Activated CD8-positive, alpha-beta memory T cell treated with anti-CD3 and anti-CD28 coated beads, Interleukin-2, amount 50 U/mL, for 48 hours (primary cell): ENCODE measurements around the gene PLEKHM2.
A peak's percentile ranks its signal among the peaks of the same experiment; 100 is the strongest.

Experiments
- DNase-seq: peaks from one replicate; pipeline ENCODE4 v3.0.0-alpha.2; 2020

The PLEKHM2 gene

DNA sequence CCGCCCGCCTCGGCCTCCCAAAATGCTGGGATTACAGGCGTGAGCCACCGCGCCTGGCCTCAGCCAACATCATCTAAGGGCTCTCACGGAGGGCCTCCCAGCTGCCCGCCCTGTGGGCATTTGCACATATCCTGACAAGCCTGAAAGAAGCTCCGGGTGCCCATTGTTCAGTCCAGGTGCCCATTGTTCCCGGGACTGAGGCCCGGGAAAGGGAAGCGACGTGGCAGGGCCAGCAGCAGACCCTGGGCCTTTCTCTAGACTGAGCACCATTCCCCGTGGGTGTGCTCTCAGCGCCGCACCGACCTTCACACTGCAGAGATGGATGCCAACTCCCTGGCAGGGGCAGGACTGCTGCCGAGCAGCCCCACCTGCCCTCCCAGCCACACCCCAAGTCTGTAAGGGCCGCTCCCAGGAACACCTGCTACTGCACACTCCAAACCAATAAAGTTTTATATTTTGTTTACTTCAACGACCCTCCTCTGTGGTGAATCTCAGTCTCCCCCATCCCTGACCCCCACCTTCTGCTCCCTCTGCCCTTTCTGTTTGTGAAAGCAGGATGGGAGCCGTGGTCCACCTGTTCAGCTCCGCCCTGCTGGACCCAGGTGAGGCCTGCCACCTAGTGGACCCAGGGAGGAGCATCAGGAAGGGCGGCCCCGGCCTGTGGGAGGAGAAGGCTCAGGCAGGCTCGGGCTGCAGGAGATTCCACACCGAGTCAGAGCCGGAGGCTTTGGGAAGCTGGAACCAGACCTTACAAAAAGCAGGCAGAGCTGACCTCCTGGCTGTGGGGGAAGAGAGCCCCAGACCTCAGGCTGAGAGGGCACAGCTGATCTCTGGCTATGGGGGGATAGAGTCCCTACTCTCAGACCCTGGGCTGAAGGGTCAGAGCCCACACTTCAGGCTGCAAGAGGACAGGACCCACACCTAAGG, 57.1 kb downstream of the PLEKHM2 start:
- peak; percentile 85 for DNase-seq

DNA sequence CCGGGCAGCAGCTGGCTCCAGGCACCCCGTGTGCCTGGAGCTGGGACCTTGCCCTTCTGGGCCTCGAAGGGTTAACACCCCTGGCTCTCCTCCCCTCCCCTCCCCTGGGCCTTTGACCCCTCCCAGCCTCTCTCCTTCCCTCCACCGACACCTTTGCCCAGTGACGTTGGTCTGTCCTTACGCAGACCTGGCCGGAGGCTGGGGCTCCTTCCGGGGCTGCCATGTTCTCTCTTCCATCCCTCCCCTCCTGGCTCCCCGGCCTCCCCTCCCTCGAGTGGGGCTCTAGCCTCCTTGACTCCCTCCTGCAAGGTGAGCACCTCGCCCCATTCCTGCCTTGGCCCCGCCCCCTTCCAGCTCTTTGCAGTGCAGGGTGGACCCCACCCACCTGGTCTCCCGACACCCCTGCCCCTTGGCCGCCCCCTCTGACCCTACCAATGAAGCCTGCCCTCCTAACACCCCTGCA, 58.2 kb downstream of the PLEKHM2 start, which contains the start of gene TMEM82:
TMEM82 (plus strand) TSS at position 161 of the 463 bp plus-strand sequence; CDS start at position 222, 61 bp downstream.
- no peak for DNase-seq

DNA sequence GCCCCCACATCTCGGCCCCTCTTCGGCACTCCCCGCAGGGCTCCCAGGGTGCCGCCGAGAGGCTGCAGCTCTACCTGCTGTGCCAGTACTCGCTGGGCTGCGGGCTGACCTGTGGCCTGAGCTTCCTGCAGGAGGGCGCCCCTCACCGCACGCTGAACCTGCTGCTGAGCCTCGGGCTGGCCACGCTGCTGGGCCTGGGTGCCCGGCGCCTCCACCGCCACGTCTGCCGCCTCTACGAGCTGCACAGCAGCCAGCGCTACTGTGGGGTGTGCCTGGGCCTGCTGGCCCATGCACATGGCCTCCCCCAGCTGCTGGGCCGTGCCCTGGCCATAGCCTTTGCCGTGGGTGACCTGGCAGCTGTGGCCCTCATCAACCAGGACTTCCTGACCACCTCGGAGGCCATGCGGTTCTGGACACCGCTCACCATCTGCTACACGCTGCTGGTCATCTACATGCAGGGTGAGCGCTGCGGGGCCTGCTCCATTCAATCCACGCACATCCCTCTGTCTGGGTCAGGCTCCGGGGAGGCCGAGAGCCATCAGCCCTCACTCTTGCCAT, 60.1 kb downstream of the PLEKHM2 start:
- DNase-seq: no peak

DNA sequence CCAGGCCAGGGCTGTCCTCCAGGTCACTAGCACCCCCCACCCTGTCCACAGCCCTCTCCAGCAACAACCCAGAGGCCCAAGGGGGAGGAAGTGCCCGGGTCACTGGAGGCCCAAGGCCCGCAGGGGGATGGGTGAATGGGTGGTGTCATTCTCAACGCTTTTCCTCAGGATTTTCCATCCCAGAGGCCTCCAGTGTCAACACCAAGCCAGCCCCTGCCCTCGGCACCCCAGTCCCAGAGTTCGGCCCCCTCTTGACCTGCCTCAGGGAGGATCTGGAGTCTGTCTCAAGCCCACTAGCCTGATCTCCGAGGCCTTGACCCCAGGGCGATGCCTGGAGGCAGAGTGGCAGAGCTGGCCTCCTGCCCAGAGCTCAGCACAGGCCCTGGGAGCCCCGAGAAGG, 63.3 kb downstream of the PLEKHM2 start:
- no peak for DNase-seq

DNA sequence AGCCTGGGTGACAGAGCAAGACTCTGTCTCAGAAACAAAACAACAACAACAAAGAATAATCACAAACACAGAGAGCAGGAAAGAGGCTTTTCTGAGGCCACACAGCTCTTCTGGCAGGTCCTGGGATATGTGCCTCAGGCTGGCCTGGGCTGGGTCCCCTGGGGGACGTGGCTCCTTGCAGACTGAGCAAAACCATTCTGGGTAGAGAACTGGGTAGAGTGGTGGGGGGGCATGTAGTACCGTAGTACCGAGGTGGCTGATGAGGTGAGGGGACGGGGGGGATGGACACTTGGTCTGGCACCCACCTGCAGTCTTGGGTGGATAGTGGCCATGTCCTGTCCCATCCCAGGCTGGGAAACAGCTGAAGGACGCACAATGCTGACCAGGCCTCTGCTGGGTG, 64.1 kb downstream of the PLEKHM2 start:
- DNase-seq: no peak

DNA sequence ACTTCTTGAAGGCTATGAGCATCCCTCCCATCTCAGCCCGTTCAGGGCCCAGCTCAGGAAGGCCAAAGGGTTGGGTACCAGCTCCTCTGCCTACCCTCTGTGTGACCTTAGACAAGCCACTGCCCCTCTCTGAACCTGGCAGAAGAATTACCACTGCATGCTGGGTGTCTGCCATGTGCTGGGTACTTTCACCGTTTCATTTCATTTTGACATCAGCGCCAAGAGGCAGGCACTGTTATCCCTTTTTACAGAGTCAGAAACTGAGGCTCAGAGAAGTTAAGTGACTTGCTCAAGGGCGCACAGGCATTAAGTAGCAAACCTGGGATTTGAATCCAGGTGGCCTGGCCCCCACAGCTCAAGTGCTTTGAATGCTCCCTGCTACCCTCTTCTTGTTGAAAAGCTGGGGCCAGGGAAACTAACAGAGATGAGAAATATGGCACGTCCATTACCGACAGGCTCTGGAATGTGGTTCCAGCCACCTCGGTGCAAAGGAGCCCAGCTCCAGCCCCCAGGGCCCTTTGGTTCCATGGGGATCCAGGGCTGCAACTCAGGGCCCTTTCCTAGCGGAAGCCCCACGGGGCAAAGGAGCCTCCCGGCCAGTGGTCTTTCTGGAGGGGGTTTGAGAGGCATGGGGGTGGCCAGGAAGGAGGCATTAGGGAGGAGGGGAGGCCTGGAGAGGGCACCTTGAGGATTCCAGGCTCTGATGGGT, 64.7 kb downstream of the PLEKHM2 start:
- DNase-seq: no peak

DNA sequence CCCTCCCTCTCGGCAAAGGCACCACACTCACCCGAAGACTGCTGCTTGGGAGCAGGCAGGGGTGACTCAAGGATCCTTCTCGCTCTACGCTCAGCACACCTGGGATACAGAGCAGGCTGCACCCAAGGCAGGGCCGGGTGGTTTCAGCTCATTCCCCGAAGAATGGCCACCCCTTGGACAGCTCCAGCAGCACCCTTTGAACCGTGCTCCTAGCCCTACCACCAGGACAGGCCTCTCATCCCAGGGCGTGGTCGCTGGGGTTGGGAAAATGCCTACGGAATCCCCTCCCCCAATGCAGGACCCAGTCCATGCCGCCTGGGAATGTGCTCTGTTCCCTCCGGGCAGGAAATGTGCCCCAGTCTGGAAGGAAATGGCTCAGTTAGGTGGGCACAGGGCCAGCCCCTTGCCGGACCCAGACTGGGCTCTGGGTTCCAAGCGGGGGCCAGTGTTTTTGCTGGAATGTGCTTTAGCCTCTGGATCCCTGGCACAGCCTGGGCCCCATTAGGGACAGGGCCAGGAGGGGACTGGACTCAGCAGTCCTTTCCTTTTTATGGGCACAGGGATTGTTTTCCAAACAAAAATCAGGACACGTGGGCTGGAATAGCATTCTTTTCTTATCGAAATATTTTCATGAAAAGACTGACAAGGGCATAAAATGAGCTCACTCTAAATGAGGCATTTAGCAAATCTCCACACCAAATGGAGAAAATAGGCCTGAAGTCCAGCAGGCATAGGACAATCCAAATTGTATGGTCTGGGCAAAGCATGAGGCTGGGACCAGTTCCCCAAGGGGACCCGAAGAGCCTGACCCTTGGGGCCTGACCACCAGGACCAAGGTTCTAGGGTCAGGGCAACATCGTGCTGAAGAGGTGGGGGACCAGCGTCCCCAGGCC, 65.5 kb downstream of the PLEKHM2 start:
- DNase-seq: no peak

DNA sequence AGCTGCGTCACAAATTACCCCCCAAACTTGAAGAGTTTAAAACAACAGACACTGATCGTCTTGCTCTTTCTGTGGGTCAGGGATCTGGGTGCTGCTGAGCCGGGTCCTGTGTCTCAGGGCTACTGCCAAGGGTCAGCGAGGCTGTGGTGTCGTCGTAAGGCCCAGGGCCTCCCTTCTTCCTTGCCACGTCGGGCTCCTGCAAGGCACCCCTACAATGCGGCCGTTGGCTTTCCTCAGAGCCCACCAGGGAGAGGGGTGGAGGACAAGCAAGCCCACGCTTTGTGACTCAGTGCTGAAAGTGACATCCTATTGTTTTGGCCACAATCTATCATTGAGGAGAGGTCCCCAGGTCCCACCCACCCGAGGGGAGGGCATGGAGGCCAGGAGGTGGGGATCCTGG, 66.8 kb downstream of the PLEKHM2 start:
- no peak for DNase-seq

DNA sequence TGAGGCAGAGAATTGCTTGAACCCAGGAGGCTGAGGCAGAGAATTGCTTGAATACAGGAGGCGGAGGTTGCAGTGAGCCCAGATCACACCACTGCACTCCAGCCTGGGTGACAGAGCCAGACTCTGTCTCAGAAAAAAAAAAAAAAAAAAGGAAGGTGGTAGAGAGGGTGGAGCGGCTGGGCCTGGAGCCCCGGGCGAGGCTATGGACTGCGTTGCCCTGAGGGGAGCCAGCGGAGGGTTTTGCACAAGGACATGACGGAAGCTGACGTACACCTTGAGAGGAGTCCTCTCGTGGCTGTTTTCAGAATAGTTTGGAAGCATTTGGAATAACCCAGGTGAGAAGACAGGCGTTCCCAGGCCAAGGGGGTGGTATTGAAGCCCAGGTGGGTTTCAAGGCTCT, 67.6 kb downstream of the PLEKHM2 start:
- no peak for DNase-seq

DNA sequence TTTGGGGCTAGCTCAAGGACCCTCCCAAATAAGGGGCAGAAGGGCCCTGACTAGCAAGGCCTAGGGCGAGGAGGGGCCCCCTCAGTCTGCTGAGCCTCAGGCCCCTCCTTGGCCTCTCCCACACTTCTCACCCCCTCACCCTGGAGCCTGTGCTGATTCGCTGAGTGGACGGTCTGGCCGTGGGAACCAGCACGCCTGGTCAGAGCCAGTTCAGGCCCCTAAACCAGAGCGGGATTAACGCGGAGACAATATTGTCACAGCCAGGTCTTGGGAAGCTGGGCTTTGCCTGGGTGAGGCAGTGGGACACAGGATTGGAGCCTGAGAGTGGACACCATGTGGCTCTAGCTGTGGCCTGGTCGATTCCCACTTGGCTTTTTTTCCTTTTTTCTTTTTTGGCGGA, 69.7 kb downstream of the PLEKHM2 start:
- DNase-seq: no peak

DNA sequence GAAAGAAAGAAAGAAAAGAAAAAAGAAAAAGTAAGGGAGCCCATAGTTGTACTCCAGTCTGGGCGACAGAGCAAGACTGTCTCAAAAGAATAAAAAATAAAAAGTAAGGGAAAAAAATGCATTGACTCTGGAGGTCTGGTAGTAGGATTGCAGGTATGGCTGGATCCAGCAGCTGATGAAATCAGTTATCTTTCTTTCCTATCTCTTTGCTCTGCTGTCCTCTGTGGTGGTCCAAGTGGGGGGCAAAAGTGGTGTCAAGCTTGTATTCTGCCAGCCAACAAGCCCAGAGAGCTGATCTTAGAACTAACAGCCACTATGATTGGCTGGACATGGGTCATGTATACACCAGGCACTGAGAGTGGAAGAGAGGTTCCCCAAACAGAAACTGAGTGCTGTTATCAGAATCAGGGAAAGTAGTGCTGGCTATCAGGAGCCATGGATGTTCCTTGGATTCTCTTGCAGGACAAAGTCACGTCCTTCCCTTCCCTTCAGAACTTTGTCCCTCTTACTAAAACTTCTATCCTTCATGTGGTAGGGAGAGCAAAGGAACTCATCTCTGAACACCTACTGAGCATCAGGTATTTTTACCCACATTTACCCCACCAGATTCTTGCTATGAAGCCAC, 71.0 kb downstream of the PLEKHM2 start:
- DNase-seq: no peak

DNA sequence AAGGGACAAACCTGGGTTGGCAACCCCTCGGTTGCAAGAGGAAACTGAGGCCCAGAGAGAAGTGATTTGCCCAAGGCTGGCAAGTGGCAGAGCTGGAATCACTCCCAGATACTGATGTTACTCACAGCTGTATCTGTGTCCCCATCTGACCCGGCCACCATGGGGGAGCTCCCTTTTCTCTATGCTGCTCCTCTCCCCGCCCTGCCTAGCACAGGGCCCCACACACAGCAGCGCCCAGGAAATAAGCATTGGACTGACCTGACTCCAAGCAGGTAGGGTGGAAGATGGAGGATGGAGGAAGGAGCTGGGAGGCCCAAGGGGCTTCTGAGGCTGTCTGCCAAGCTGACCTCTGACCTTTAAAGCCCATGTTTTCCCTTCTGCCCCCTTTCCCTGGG, 71.5 kb downstream of the PLEKHM2 start:
- DNase-seq: no peak

DNA sequence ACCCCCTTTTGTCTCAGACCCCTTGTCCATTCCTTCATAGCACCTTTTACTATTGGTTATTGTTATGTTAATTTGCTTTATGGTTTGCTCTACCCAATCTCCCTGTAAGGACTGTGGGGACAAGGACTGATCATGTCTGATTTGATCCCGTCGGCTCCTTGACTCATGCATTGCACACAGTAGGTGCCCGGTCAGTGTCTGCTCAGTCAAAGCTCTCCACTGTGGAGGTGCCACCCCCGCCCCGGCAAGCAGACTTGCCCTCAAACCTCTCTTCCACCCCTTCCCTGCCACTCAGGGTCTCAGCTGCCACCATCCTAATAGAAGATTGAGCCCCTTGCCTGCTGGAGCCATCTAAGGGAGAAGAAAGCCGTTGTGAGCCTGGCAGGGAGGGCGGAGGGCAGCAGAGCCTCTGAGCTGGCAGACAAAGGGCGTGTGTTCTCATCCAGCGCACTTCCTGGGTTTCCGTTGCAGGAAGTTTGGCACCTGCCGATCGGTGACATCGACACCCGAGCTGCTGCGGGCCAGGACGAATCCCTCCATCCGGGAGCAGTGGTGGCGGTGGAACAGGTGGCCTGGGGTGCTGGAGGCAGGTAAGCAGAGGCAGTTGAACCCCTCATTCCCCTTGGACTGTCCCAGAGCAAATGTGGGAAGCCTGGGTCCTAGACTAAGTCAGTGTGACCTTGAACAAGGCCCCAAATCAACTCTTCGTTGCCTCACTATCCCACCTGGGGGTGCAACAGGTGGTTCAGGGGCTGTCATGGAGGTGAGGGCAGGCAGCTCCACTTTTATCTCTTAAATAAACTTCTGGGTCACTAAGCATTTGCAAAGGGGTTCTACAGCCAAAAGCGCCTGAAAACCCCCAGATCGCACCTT, 72.3 kb downstream of the PLEKHM2 start:
- no peak for DNase-seq

DNA sequence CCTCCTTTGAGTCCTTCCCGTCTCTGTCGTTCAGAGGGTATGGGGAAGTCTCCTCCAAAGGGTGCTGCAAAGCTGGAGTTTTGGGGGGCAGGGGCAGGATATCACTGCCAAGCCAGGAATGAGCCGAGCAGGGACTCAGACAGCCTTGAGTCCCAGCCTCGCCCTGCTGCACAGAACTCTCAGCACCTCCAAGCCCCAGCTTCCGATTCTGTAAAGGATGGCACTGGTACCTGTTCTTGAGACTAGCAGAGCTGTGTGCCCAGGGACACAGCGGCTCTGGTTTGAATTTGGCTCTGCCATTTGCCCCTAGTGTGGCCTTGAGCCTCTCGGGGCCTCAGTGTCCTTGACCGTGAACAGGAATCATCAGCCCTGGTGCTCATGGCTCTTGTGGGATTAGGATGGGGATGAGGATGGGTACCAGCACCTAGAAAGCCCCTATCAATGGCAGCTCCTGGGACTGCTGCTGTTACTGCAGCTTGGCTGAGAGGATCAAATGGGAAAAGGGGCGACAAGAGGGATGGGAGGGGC, 73.0 kb downstream of the PLEKHM2 start:
- no peak for DNase-seq

DNA sequence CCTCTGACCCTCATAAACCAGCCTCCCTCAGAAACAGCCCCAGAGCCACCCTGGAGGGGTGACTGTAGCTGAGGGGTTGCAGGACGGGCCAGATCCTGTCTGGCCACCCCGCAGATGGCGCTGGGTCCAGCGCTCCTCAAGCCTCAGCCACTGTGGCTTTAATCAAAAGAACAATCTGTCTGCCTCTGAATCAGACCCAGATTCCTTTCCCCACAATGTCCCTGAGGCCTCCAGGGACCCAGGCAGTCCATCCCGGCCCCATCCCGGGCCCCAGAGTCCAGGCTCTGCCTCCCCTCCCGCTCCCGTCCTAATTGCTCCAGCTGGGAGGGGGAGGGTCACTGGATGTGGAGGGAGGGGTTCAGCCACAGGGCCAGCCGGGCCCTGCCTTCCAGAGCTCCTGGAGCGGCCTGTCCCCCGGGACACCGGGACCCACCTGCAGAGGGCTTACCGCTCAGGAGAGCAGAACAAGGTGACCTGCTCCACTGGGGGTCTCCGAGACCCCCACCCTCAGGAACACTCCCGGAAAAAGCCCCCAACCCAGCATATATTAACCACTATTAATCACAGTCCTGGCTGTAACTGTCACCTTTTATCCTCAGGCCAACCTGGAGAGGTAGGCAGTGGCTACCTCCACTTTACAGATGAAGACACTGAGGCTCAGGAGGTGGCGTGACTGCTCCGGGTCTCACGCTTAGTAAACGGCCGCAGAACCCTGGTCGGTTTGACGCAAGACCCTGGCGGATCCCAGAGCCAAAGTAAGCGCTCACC, 73.6 kb downstream of the PLEKHM2 start:
- no peak for DNase-seq

DNA sequence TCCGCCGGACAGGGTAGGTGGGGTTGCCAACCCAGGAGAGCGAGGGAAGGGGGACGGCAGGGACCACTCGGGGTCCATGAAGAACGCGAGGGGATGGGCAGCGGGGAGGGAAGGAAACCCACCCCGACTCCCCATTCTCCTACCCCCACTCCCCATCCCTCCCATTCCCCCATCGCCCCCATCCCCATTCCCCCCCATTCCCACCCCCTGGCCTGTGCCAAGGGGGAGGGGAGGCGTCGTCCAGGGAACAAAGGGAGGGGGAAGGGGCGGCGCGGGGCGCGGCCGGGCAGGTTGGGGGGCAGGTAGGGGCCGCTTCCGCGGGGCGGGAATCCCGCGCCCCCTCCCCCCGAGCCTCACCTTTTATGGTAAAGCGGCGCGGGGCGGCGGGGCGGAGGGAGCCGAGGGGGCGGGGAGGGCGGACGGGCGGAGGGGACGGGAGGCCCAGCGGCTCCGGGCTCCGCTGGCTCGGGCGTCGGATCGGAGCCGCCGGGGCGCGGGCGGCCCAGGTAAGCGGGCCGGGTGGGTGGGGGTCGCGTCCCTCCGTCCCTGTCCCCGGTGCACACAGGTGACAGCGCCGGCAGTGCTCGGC, 74.3 kb downstream of the PLEKHM2 start, which contains the start of gene FBLIM1:
FBLIM1 (plus strand) TSS at position 453 of the 589 bp plus-strand sequence. CDS start 6,189 bp downstream, outside the sequence.
- DNase-seq: no peak

DNA sequence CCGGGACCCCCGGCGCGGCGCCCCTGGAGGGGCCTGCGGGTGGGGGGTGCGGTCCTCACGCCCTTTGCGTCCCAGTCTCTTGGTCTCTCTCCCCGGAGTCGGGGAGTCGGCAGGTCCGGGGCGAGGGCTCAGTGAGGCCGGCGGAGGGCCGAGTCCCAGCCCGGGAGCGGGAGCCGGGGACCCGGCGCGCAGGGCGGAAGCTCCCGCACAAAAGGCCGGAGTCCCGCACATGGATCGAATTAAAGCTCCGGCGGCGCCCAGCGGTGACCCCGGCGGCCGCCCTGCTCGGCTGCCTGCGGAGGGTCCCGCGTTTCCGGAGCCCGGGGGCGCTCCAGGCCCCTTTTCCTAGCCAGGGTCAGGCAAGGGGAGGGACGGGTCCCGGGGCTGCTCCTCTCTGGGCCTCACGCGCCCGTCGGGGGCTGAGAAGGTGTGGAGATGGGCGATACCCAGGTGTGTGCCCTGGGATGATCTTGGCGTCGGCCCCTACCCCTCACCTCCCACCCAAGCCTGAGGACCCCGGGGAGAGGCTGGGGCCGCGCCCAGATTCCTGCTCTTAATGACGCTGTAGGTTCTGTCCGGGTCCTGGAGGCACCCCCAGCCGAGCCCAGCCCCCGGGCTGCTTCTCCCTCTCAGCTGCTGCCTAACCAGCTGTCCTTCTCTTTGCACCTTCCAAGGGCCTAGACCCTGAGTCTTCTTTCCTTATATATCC, 75.0 kb downstream of the PLEKHM2 start:
- DNase-seq: no peak

DNA sequence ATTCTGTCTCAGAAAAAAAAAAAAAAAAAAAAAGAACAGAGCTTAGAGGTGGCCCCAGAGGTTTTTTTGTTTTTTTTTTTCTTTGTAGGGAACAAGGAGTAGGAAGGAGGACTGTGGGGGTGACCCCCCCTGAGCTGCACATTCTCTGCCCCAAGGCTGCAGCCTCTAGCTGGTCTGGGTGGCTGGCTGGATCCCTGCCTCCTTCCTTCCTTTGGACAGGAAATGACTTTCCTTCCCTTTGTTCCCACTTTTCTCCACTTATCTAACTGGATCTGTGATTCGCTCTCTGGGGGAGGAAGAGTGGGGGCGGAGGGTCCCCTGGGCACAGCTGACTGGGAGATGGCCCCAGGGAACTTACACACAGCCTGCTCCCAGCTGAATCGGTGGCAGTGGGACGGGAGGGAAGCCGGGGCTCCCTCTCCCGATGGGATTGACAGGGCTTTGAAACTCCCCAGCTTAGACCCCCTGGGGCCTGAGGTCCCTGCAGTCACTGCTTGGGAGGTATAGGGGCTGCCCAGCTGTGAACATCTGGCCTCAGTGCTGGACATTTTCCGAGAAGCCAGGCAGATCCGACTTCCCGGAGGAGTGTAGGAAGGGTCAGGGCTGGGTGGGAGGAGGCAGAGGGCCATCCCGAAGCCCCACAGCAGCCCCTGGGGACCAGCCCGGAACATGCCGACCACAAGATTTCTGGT, 76.5 kb downstream of the PLEKHM2 start:
- no peak for DNase-seq
